WTC11 (cell line): ENCODE results near the gene MTFP1. TPM values are rescaled to one million over a fixed set of nuclear protein-coding genes. Genes with fewer than 3 reads are reported as not detected.

Experiments
- ATAC-seq: fragments of 200-7000 bp; cut with Tn5 transposase; 2 replicates; pipeline ENCODE4 v1.10.0; 2021; ENCODE audit warnings: mild to moderate bottlenecking, moderate library complexity
- CTCF ChIA-PET: fragments of 300-600 bp; sonication (Branson Sonifier 250); formaldehyde crosslinking; loops from one replicate; lab custom pipeline; 2021; ENCODE audit warnings: antibody characterized with exemption; lab: Charles Lee
- POLR2A ChIA-PET: fragments of 350-600 bp; sonication (Branson Sonifier 250); formaldehyde crosslinking; loops from one replicate; lab custom pipeline; 2021; ENCODE audit warnings: antibody characterized with exemption; lab: Charles Lee
- DNase-seq: peaks from one replicate; pipeline ENCODE4 v3.0.0; 2021; ENCODE audit warnings: low spot score
- H3K27ac Mint-ChIP-seq: 2 replicates; pipeline ENCODE4 v1.8.0; 2021; ENCODE audit warnings: mixed read lengths
- H3K27me3 Mint-ChIP-seq: 2 replicates; pipeline ENCODE4 v1.8.0; 2021; ENCODE audit warnings: low read depth, mild to moderate bottlenecking, moderate library complexity, mixed read lengths
- H3K36me3 Mint-ChIP-seq: 2 replicates; pipeline ENCODE4 v1.8.0; 2021; ENCODE audit warnings: mixed read lengths
- H3K4me1 Mint-ChIP-seq: 2 replicates; pipeline ENCODE4 v1.8.0; 2022; ENCODE audit warnings: mixed read lengths
- H3K4me3 Mint-ChIP-seq: 2 replicates; pipeline ENCODE4 v1.8.0; 2021; ENCODE audit warnings: mild to moderate bottlenecking, moderate library complexity, mixed read lengths
- H3K9me3 Mint-ChIP-seq: 2 replicates; pipeline ENCODE4 v1.8.0; 2021; ENCODE audit warnings: mixed read lengths
- CREB1 ChIP-seq: sonication (generic); formaldehyde crosslinking; IDR thresholded peaks from 2 replicates; pipeline ENCODE4 v1.8.0; 2023; ENCODE audit warnings: mild to moderate bottlenecking, missing genetic modification reagents
- CTCF ChIP-seq: fragments of 200-600 bp; IDR thresholded peaks from 2 replicates; pipeline ENCODE4 v1.8.0; 2022; ENCODE audit warnings: antibody characterized with exemption
- GABPB1 ChIP-seq: sonication (generic); formaldehyde crosslinking; IDR thresholded peaks from 2 replicates; pipeline ENCODE4 v1.8.1; 2023; ENCODE audit warnings: mild to moderate bottlenecking, missing genetic modification reagents
- GTF2I ChIP-seq: fragments of 250-450 bp; sonication (Bioruptor Pico); conservative IDR thresholded peaks from 2 replicates; pipeline ENCODE4 v1.4.0; 2021; ENCODE audit warnings: mild to moderate bottlenecking
- KAT7 ChIP-seq: sonication (generic); formaldehyde crosslinking; IDR thresholded peaks from 2 replicates; pipeline ENCODE4 v1.8.1; 2023; ENCODE audit warnings: missing genetic modification reagents, mild to moderate bottlenecking, borderline replicate concordance
- NFE2L1 ChIP-seq: sonication (generic); formaldehyde crosslinking; IDR thresholded peaks from 2 replicates; pipeline ENCODE4 v1.8.1; 2023; ENCODE audit warnings: missing genetic modification reagents
- NR3C1 ChIP-seq: sonication (generic); formaldehyde crosslinking; conservative IDR thresholded peaks from 2 replicates; pipeline ENCODE4 v1.8.1; 2023; ENCODE audit warnings: low read depth, mild to moderate bottlenecking, missing genetic modification reagents
- RORB ChIP-seq: fragments of 250-450 bp; sonication (Bioruptor Pico); IDR thresholded peaks from 2 replicates; pipeline ENCODE4 v1.9.0; 2021; ENCODE audit warnings: mild to moderate bottlenecking
- SOX15 ChIP-seq: fragments of 250-450 bp; sonication (Bioruptor Pico); IDR thresholded peaks from 2 replicates; pipeline ENCODE4 v1.9.0; 2021; ENCODE audit warnings: mild to moderate bottlenecking
- SP1 ChIP-seq: sonication (generic); formaldehyde crosslinking; conservative IDR thresholded peaks from 2 replicates; pipeline ENCODE4 v1.8.1; 2022; ENCODE audit warnings: missing genetic modification reagents
- TEAD1 ChIP-seq: sonication (generic); formaldehyde crosslinking; IDR thresholded peaks from 2 replicates; pipeline ENCODE4 v1.8.0; 2022; ENCODE audit warnings: mild to moderate bottlenecking, missing genetic modification reagents
- TEAD4 ChIP-seq: sonication (generic); formaldehyde crosslinking; IDR thresholded peaks from 2 replicates; pipeline ENCODE4 v1.8.0; 2022; ENCODE audit warnings: mild to moderate bottlenecking, missing genetic modification reagents
- USF1 ChIP-seq: sonication (generic); formaldehyde crosslinking; IDR thresholded peaks from 2 replicates; pipeline ENCODE4 v1.8.0; 2022; ENCODE audit warnings: mild to moderate bottlenecking, missing genetic modification reagents
- ZNF317 ChIP-seq: sonication (generic); formaldehyde crosslinking; IDR thresholded peaks from 2 replicates; pipeline ENCODE4 v1.8.1; 2023; ENCODE audit warnings: low read depth, mild to moderate bottlenecking, moderate library complexity, missing genetic modification reagents, borderline replicate concordance
- ZNF416 ChIP-seq: fragments of 250-450 bp; sonication (Bioruptor Pico); IDR thresholded peaks from 2 replicates; pipeline ENCODE4 v1.9.0; 2021; ENCODE audit warnings: mild to moderate bottlenecking, inconsistent platforms
- ZNF512 ChIP-seq: sonication (generic); formaldehyde crosslinking; IDR thresholded peaks from 2 replicates; pipeline ENCODE4 v1.8.1; 2022; ENCODE audit warnings: missing genetic modification reagents, borderline replicate concordance
- total RNA-seq: library from RNA; stranded (reverse); gene quantifications from 3 replicates; pipeline ENCODE4 v1.2.3, GENCODE V29; 2021
- TF ChIP-seq, protein P1 (sequence below): sonication (generic); formaldehyde crosslinking; IDR thresholded peaks from 2 replicates; pipeline ENCODE4 v1.8.1; 2023; ENCODE audit warnings: mild to moderate bottlenecking, missing genetic modification reagents, moderate library complexity
- TF ChIP-seq, protein P2 (sequence below): sonication (generic); formaldehyde crosslinking; IDR thresholded peaks from 2 replicates; pipeline ENCODE4 v1.8.1; 2023; ENCODE audit warnings: mild to moderate bottlenecking, missing genetic modification reagents
- TF ChIP-seq, protein P3 (sequence below): sonication (generic); formaldehyde crosslinking; IDR thresholded peaks from 2 replicates; pipeline ENCODE4 v1.8.0; 2022; ENCODE audit warnings: mild to moderate bottlenecking, missing genetic modification reagents

The MTFP1 gene
- total RNA-seq, 1 experiment from 2014 or later: 75.0 TPM

DNA sequence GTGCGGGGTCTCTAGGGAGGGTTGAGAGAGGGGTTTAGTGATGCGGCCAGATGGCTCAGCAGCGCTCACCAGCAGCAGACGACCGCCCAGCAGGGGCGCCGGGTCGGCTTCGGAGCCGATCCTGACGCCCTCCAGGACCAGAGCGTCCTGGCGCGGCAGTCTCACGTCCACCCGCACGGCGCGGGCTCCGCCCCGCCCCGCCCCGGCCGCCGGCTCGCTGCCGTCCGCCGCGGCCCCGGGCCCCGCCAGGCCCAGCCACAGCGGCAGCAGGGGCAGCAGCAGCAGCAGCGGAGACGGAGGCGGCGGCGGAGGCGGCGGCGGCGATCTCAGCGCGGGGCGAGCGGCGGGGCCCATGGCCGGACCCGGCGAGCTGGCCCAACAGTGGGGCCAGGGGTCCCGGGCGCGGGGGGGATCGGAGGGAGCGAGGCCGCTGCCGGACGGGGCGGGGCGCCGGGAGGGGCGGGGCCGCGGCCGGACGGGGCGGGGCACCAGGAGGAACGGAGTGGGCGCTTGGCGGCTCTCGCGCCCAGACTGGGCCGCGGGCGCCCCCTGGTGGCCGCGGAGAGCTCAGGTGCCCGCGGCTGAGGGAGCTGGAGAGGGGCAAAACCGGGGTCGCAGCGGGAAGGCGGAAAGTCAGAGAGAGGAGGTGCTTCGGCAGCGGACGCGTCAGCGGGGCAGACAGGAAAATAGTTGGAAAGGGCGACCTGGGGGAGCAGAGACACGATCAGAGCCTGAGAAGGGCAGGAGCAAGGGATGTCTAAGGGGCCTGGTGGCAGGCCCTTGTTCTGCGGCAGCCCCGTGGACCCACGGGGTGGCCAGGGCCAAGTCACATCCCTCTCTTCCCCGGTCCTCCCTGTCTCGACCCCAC lies 38.4 kb upstream of the MTFP1 start, which contains the start of gene RNF215:
TSS of gene RNF215 (minus strand) at position 452 of the 868 bp plus-strand sequence. CDS start at position 354, 98 bp downstream.
- H3K4me3 Mint-ChIP-seq: peak within 1 kb of the TSS; percentile 79
- POLR2A ChIA-PET: interaction anchor here (0.8 to 1.2 kb wide), 4 partner anchors 31 to 99 kb away, joined by 3 to 11 read pairs (median 6); partner anchors contain the start of genes CASTOR1, CCDC157 and SF3A1
- CTCF ChIA-PET: interaction anchor here (0.6 to 8.0 kb wide), 40 partner anchors 8 to 598 kb away, joined by 3 to 149 read pairs (median 4); partner anchors contain the start of genes CASTOR1, CCDC157, MORC2 and MTFP1
- H3K27ac Mint-ChIP-seq: peak within 1 kb of the TSS; percentile 96
- H3K9me3 Mint-ChIP-seq: peaks cover 14% of the 10 kb centered on the region
- peaks cover 14% of the 10 kb centered on the region for H3K4me1 Mint-ChIP-seq
- peaks cover 9% of the 10 kb centered on the region for H3K36me3 Mint-ChIP-seq
- peak; percentile 83 for ATAC-seq
- peaks cover 11% of the 10 kb centered on the region for H3K27me3 Mint-ChIP-seq
- peak; percentile 96 for DNase-seq
- TF ChIP-seq, protein P1, sequence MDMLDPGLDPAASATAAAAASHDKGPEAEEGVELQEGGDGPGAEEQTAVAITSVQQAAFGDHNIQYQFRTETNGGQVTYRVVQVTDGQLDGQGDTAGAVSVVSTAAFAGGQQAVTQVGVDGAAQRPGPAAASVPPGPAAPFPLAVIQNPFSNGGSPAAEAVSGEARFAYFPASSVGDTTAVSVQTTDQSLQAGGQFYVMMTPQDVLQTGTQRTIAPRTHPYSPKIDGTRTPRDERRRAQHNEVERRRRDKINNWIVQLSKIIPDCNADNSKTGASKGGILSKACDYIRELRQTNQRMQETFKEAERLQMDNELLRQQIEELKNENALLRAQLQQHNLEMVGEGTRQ: 0 out of 2 replicates have a peak, but pooled peaks have one; percentile 21
- peak; percentile 96 for TF ChIP-seq CTCF
- no peak for TF ChIP-seq ZNF512 (CRISPR knock-in tag)
- TF ChIP-seq NFE2L1: 0 out of 2 replicates have a peak, but pooled peaks have one; percentile 25
- no peak for TF ChIP-seq KAT7 (CRISPR knock-in tag)
- peak; percentile 80 for TF ChIP-seq SP1 (CRISPR knock-in tag)

GRCh38 chr22:30390974-30391691 lies 34.4 kb upstream of the MTFP1 start:
- CTCF ChIA-PET: interaction anchor here (0.6 to 8.0 kb wide), 7 partner anchors 8 to 1112 kb away, joined by 3 to 149 read pairs (median 5); partner anchors contain the start of genes CASTOR1 and MTFP1
- Mint-ChIP-seq H3K4me3 (no peak overlapping the region), H3K9me3 (peaks cover 14% of the 10 kb centered on the region), H3K36me3 (peaks cover 5% of the 10 kb centered on the region), H3K27ac (peak overlapping the region; percentile 78; the same call in 1 of the 2 replicates), H3K4me1 (peaks cover 28% of the 10 kb centered on the region), H3K27me3 (peaks cover 32% of the 10 kb centered on the region)
- DNase-seq (peak; percentile 66), ATAC-seq (0 out of 2 replicates have a peak, but pooled peaks have one; percentile 4)
- TF ChIP-seq GABPB1 (CRISPR knock-in tag): peak; percentile 37; the same call in 1 of the 2 replicates
- TF ChIP-seq SOX15 (CRISPR knock-in tag): no peak
- no peak for TF ChIP-seq ZNF317
- TF ChIP-seq, protein P2, sequence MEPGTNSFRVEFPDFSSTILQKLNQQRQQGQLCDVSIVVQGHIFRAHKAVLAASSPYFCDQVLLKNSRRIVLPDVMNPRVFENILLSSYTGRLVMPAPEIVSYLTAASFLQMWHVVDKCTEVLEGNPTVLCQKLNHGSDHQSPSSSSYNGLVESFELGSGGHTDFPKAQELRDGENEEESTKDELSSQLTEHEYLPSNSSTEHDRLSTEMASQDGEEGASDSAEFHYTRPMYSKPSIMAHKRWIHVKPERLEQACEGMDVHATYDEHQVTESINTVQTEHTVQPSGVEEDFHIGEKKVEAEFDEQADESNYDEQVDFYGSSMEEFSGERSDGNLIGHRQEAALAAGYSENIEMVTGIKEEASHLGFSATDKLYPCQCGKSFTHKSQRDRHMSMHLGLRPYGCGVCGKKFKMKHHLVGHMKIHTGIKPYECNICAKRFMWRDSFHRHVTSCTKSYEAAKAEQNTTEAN (CRISPR knock-in tag): no peak
- TF ChIP-seq NR3C1 (CRISPR knock-in tag): no peak
- TF ChIP-seq USF1: peak; percentile 28; the same call in 1 of the 2 replicates
- TF ChIP-seq, protein P3, sequence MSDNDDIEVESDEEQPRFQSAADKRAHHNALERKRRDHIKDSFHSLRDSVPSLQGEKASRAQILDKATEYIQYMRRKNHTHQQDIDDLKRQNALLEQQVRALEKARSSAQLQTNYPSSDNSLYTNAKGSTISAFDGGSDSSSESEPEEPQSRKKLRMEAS (CRISPR knock-in tag): peak; percentile 70; the same call in 1 of the 2 replicates
- TF ChIP-seq CTCF: peak; percentile 42; the same call in 1 of the 2 replicates
- no peak for TF ChIP-seq GTF2I
- TF ChIP-seq RORB (CRISPR knock-in tag): no peak
- peak; percentile 63; the same call in 1 of the 2 replicates for TF ChIP-seq TEAD1
- no peak for TF ChIP-seq CREB1 (CRISPR knock-in tag)
- TF ChIP-seq TEAD4: 0 out of 2 replicates have a peak, but pooled peaks have one; percentile 26
- TF ChIP-seq, protein P1: 0 out of 2 replicates have a peak, but pooled peaks have one; percentile 9
- no peak for TF ChIP-seq ZNF416
- POLR2A ChIA-PET: interaction anchor here (1.1 kb wide), 1 partner anchor 35 kb away, joined by 3 read pairs; no protein-coding TSS in a partner anchor
